ENCODE data around the gene PDLIM5. TPM values are rescaled to one million over a fixed set of nuclear protein-coding genes. Genes with fewer than 3 reads are reported as not detected.
"Not testable (repeated sequence)": the region's sequence is repeated elsewhere in the genome, so short reads cannot be mapped to it uniquely, and the experiment has no call there.

PDLIM5 gene
- total and polyA plus RNA-seq, 11 donors: 262 to 1,378 (median 1,035) TPM

GRCh38 chr4:94615451-94615850, 163.7 kb downstream of the PDLIM5 start:
- DNase-seq: no peak
- no peak for ATAC-seq
- WGBS, 4 donors: 76 to 82% (median 81%) methylated on average over 4 of the region's 4 CpGs
- Histone ChIP-seq H3K27me3 (no peaks in the 10 kb centered on the region), H3K4me3 (no peak overlapping the region), H3K4me1 (no peaks in the 10 kb centered on the region), H3K36me3 (peaks cover 0 to 76% (median 30%) of the 10 kb centered on the region in 9 donors), H3K27ac (no peak overlapping the region), H3K9me3 (no peaks in the 10 kb centered on the region)
- TF ChIP-seq CTCF (IDR thresholded peaks at IDR 0.05): no peak
- no peak for TF ChIP-seq POLR2A (IDR thresholded peaks at IDR 0.05)
- intact Hi-C loops (cut with DNase I): no loop called here

- H3K4me3 ChIP-seq: no peak overlapping the region
- no peak overlapping the region for H3K27ac ChIP-seq
- TF ChIP-seq POLR2A (IDR thresholded peaks at IDR 0.05) (no peak), CTCF (IDR thresholded peaks at IDR 0.05) (peak; percentile 63 to 84 (median 76))
- ATAC-seq (peak in 1 of 4 donors; percentile 25), DNase-seq (no peak)
- peaks cover 0 to 97% (median 53%) of the 10 kb centered on the region in 9 donors for H3K36me3 ChIP-seq
- no peaks in the 10 kb centered on the region for H3K27me3 ChIP-seq
- peaks cover 0 to 14% (median 4%) of the 10 kb centered on the region in 12 donors for H3K4me1 ChIP-seq
- no peaks in the 10 kb centered on the region for H3K9me3 ChIP-seq
- intact Hi-C loops (cut with DNase I): loop anchor here in 7 of 10 donors (2.0 to 10.0 kb wide), 6 partner anchors 317 to 503 kb away; no protein-coding TSS in a partner anchor
- 42 to 44% (median 42%) methylated on average over 6 of the region's 6 CpGs for WGBS, 4 donors
These were observed 169.8 kb downstream of the PDLIM5 start for GRCh38 chr4:94621491-94622080.

- ATAC-seq (no peak), DNase-seq (no peak)
- Histone ChIP-seq H3K4me1 (peaks cover 0 to 14% (median 4%) of the 10 kb centered on the region in 12 donors), H3K36me3 (peaks cover 0 to 98% (median 44%) of the 10 kb centered on the region in 9 donors), H3K27ac (no peak overlapping the region), H3K27me3 (no peaks in the 10 kb centered on the region), H3K9me3 (no peaks in the 10 kb centered on the region), H3K4me3 (no peak overlapping the region)
- intact Hi-C loops (cut with DNase I): loop anchor here in 7 of 10 donors (5.0 to 10.0 kb wide), 5 partner anchors 319 to 501 kb away; no protein-coding TSS in a partner anchor
- 22 to 29% (median 26%) methylated on average over 3 of the region's 3 CpGs for WGBS, 4 donors
- TF ChIP-seq POLR2A (IDR thresholded peaks at IDR 0.05) (no peak), CTCF (IDR thresholded peaks at IDR 0.05) (no peak)
These were observed 171.6 kb downstream of the PDLIM5 start for GRCh38 chr4:94623126-94623911.

- no peak for TF ChIP-seq CTCF (IDR thresholded peaks at IDR 0.05)
- no peak for TF ChIP-seq POLR2A (IDR thresholded peaks at IDR 0.05)
- intact Hi-C loops (cut with DNase I): loop anchor here in 6 of 10 donors (10.0 kb wide), 4 partner anchors 322 to 498 kb away; no protein-coding TSS in a partner anchor
- H3K4me3 ChIP-seq: no peak overlapping the region
- no peaks in the 10 kb centered on the region for H3K27me3 ChIP-seq
- no peaks in the 10 kb centered on the region for H3K9me3 ChIP-seq
- H3K4me1 ChIP-seq: peaks cover 0 to 9% (median 4%) of the 10 kb centered on the region in 12 donors
- peaks cover 0 to 98% (median 31%) of the 10 kb centered on the region in 9 donors for H3K36me3 ChIP-seq
- DNase-seq (no peak), ATAC-seq (no peak)
- 89 to 93% (median 91%) methylated on average over 3 of the region's 3 CpGs for WGBS, 4 donors
- H3K27ac ChIP-seq: no peak overlapping the region
These were observed 175.2 kb downstream of the PDLIM5 start for GRCh38 chr4:94626942-94627341.

- intact Hi-C loops (cut with DNase I): loop anchor here in 6 of 10 donors (10.0 kb wide), 4 partner anchors 324 to 496 kb away; no protein-coding TSS in a partner anchor
- DNase-seq, H3K9me3 ChIP-seq, H3K4me1 ChIP-seq, H3K27me3 ChIP-seq, H3K4me3 ChIP-seq, ATAC-seq, H3K27ac ChIP-seq: not testable (repeated sequence)
- H3K36me3 ChIP-seq: peaks cover 0 to 92% (median 29%) of the 10 kb centered on the region in 9 donors
- WGBS, 4 donors: 97 to 98% (median 98%) methylated on average over 8 of the region's 8 CpGs
These were observed 177.3 kb downstream of the PDLIM5 start for GRCh38 chr4:94629058-94629457.
